Hepatocyte (in vitro differentiated cells): ENCODE results near the gene TMEM109.

Experiments
- CTCF ChIP-seq: fragments of 200-600 bp; sonication (generic); IDR thresholded peaks from 2 replicates; pipeline ENCODE4 v1.5.1; 2016; ENCODE audit warnings: antibody characterized with exemption, mild to moderate bottlenecking; ENCODE audit not compliant: poor library complexity
- EZH2phosphoT487 ChIP-seq: fragments of 200-600 bp; sonication (generic); IDR thresholded peaks from one replicate; pipeline ENCODE4 v1.6.1; 2018; ENCODE audit warnings: antibody characterized with exemption, mild to moderate bottlenecking, low read depth, moderate library complexity; ENCODE audit not compliant: unreplicated experiment, severe bottlenecking

- no peak for TF ChIP-seq EZH2phosphoT487
- TF ChIP-seq CTCF = no peak
Measured at GRCh38 chr11:60932605-60933356, 18.8 kb downstream of the TMEM109 start.
